Osteoblast (primary cell): ENCODE data around the gene MYOM1. TPM values are rescaled to one million over a fixed set of nuclear protein-coding genes. Genes with fewer than 3 reads are reported as not detected.
A peak's percentile ranks its signal among the peaks of the same experiment; 100 is the strongest.

ENCODE experiments used
- DNase-seq: peaks from one replicate; pipeline ENCODE4 v3.0.0; 2011; ENCODE audit warnings: low spot score, mixed read lengths; ENCODE audit not compliant: insufficient read length; ENCODE audit errors: missing footprints
- H2AFZ ChIP-seq: 2 replicates; pipeline ENCODE4 v1.6.0; 2011; ENCODE audit warnings: mild to moderate bottlenecking, low read length
- H3K27ac ChIP-seq: 2 replicates; pipeline ENCODE4 v1.5.1; 2011; ENCODE audit warnings: mild to moderate bottlenecking, low read depth, low read length, moderate library complexity
- H3K27me3 ChIP-seq: 2 replicates; pipeline ENCODE4 v1.6.0; 2012; ENCODE audit warnings: mild to moderate bottlenecking, control low read depth, inconsistent platforms, low read length, moderate library complexity; ENCODE audit not compliant: insufficient read depth
- H3K36me3 ChIP-seq: 2 replicates; pipeline ENCODE4 v1.5.1; 2011; ENCODE audit warnings: mild to moderate bottlenecking, low read length, control low read depth, moderate library complexity; ENCODE audit not compliant: insufficient read depth
- H3K4me1 ChIP-seq: 2 replicates; pipeline ENCODE4 v1.5.1; 2011; ENCODE audit warnings: mild to moderate bottlenecking, low read length, control low read depth, moderate library complexity; ENCODE audit not compliant: insufficient read depth
- H3K4me2 ChIP-seq: 2 replicates; pipeline ENCODE4 v1.6.0; 2011; ENCODE audit warnings: mild to moderate bottlenecking, low read length; ENCODE audit not compliant: insufficient read depth
- H3K4me3 ChIP-seq: fragments of 200-600 bp; sonication (generic); 3 replicates; pipeline ENCODE4 v1.5.1; 2012; ENCODE audit warnings: mild to moderate bottlenecking, low read length, inconsistent platforms; ENCODE audit not compliant: insufficient read depth
- H3K79me2 ChIP-seq: 2 replicates; pipeline ENCODE4 v1.6.0; 2012; ENCODE audit warnings: mild to moderate bottlenecking, low read length, control low read depth, inconsistent platforms; ENCODE audit not compliant: insufficient read depth
- H3K9me3 ChIP-seq: 2 replicates; pipeline ENCODE4 v1.5.1; 2011; ENCODE audit warnings: low read depth, low read length, control low read depth
- H4K20me1 ChIP-seq: 2 replicates; pipeline ENCODE4 v1.6.0; 2012; ENCODE audit warnings: mild to moderate bottlenecking, low read length, control low read depth; ENCODE audit not compliant: insufficient read depth
- total RNA-seq: library from RNA; depleted of rRNA; stranded (reverse); fragments of >200 nt; gene quantifications from 2 replicates; pipeline ENCODE4 v1.2.3, GENCODE V29; 2012
- TF ChIP-seq, protein P1 (sequence below): IDR thresholded peaks from 2 replicates; pipeline ENCODE4 v1.5.1; 2011; ENCODE audit warnings: mild to moderate bottlenecking, low read depth, low read length, moderate library complexity; ENCODE audit errors: extremely low read depth

Gene MYOM1
- 1.5 and 1.8 TPM in 2 replicates for total RNA-seq

DNA sequence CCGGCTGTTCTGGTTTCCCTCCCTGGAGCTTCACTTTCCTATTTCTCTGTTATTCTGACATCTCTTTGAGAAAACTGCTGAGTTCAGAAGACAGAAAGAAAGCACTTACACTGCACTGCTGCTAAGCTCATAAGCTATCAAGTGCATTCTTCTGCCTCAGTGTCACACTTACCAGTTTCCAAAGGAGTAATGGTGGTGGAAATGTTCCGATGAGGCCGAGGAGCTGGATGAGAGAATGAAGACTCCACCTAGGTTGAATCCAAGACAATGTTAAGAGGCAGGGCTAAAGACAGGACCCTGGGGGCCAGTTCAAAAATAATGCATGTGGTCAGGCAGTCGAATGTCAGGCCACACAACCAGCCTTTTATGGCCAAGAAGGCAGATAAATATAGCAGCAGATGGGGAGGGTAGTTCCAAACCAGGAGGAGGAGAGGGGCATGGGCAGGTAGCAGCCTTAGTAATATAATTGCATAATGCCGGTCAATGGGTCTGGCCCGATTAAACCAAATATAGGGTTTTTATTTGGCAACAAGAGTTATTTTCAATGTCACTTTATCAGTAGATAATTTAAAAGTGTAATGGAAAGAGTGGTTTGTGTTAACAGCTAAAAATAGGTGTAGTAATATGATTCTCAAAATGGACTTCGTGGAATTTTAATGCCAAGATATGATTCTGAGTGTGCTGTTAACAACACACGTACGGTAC, at the start of gene MYOM1:
Gene MYOM1 (minus strand): TSS at position 338 of the 705 bp plus-strand sequence. CDS start 4,745 bp downstream, outside the sequence.
- Histone ChIP-seq H2AFZ (peak within 1 kb of the TSS; percentile 71), H3K27me3 (no peaks in the 10 kb centered on the region), H3K4me2 (peak within 1 kb of the TSS; percentile 7), H3K9me3 (no peaks in the 10 kb centered on the region), H3K4me1 (peaks cover 15% of the 10 kb centered on the region), H3K36me3 (no peaks in the 10 kb centered on the region), H3K79me2 (no peaks in the 10 kb centered on the region), H3K27ac (no peak within 1 kb of the TSS), H4K20me1 (no peaks in the 10 kb centered on the region), H3K4me3 (no peak within 1 kb of the TSS)
- DNase-seq = no peak
- TF ChIP-seq, protein P1, sequence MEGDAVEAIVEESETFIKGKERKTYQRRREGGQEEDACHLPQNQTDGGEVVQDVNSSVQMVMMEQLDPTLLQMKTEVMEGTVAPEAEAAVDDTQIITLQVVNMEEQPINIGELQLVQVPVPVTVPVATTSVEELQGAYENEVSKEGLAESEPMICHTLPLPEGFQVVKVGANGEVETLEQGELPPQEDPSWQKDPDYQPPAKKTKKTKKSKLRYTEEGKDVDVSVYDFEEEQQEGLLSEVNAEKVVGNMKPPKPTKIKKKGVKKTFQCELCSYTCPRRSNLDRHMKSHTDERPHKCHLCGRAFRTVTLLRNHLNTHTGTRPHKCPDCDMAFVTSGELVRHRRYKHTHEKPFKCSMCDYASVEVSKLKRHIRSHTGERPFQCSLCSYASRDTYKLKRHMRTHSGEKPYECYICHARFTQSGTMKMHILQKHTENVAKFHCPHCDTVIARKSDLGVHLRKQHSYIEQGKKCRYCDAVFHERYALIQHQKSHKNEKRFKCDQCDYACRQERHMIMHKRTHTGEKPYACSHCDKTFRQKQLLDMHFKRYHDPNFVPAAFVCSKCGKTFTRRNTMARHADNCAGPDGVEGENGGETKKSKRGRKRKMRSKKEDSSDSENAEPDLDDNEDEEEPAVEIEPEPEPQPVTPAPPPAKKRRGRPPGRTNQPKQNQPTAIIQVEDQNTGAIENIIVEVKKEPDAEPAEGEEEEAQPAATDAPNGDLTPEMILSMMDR = no peak

DNA sequence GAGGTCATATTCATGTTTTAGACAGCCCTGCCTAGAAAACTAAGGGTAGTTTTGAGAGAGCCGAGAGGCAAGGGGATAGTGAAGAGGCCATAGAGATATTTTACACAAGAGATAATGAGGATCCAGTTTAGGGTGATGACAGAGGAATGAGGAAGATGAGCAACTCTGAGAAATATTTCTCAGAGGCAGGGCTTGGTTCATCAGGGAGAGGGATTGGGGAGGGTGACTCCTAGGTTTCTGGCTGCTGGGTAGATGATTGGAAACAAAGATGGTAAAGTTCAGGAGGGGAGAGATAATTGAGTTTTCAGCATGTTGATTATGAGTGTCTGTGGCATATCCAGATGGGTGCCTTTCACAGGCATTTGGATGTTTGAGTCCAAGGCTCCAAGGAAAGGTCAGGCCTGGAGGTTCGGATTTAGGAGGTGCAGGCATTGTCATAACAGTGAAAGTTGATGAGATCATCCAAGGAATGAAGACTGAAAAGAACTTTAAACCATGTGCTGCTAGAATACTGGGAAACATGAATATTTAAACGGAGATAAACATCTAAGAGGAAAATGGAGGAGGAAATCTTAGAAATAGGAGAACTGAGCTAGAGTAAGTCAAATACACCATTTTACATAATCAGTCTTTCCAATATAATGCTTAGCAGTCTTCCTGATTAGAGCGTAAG, 49.6 kb upstream of the MYOM1 start:
- Histone ChIP-seq H3K79me2 (peaks cover 100% of the 10 kb centered on the region), H3K27me3 (no peaks in the 10 kb centered on the region), H3K9me3 (no peaks in the 10 kb centered on the region), H3K27ac (peak overlapping the region; percentile 60), H2AFZ (no peak overlapping the region), H3K4me3 (peak overlapping the region; percentile 24), H3K4me1 (peaks cover 46% of the 10 kb centered on the region), H3K36me3 (peaks cover 18% of the 10 kb centered on the region), H4K20me1 (peaks cover 84% of the 10 kb centered on the region), H3K4me2 (peak overlapping the region; percentile 47)
- peak; percentile 71 for DNase-seq
- TF ChIP-seq, protein P1 = no peak

DNA sequence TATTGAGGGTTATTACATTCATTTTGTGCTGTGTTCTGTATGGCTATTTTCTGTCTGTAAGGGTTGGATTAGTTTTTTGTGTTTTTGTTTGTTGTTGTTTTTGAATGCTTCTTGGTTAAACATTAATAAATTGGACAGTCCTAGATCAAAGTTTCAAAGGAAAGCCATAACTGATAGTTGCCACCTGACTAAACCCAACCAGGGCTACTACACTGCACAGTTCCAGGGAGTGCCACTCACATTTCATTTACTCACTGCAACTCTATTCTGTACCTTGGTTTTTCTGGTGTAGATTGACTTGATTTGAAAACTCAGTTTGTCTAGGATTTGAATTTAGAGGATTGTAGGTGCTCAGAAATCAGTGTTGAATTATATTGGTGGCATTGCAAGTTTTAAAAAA, 48.5 kb upstream of the MYOM1 start:
- H4K20me1 ChIP-seq = peaks cover 91% of the 10 kb centered on the region

More for the DNA sequence above, 48.5 kb upstream of the MYOM1 start:
- peaks cover 100% of the 10 kb centered on the region for H3K79me2 ChIP-seq
- H3K4me2 ChIP-seq = peak overlapping the region; percentile 47
- H3K4me3 ChIP-seq = no peak overlapping the region
- no peak for DNase-seq
- peaks cover 57% of the 10 kb centered on the region for H3K4me1 ChIP-seq
- no peaks in the 10 kb centered on the region for H3K9me3 ChIP-seq
- H3K27me3 ChIP-seq = no peaks in the 10 kb centered on the region
- TF ChIP-seq, protein P1 = no peak
- no peak overlapping the region for H2AFZ ChIP-seq
- peaks cover 7% of the 10 kb centered on the region for H3K36me3 ChIP-seq
- H3K27ac ChIP-seq = no peak overlapping the region
